ENCODE results near the gene PPP2R1B.

DNA sequence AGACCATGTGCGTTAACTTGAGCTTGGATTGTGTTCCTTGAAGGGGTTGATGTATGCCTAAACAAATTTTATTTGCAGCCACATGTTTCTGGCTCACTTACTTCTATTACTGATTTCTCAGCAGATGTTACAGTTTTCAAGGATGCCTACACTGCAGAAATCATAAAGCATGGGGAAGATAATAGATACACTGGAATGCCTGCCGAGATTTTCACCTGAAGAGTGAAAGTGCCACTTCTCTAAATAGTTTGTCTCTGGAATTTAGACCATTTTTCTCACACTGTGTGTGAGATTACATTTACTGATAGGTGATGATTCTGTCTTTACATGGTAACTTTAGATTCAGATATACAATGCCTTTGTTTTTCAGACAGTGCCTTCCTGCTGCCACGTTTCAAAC, 82.4 kb downstream of the PPP2R1B start:
- no peak for TF ChIP-seq CTCF (IDR thresholded peaks at IDR 0.05)
- no peak for TF ChIP-seq POLR2A (IDR thresholded peaks at IDR 0.05)
- TF ChIP-seq POLR2AphosphoS5 (IDR thresholded peaks at IDR 0.05) = no peak

Data from prostate gland (tissue), 2 donors.